HepG2 (cell line): ENCODE measurements around the gene CABLES2. TPM values are rescaled to one million over a fixed set of nuclear protein-coding genes. Genes with fewer than 3 reads are reported as not detected.
A peak's percentile ranks its signal among the peaks of the same experiment; 100 is the strongest.

Experiments
- ELF3 ChIP-seq: IDR thresholded peaks from 2 replicates; pipeline ENCODE4 v1.6.1; 2016; ENCODE audit warnings: missing genetic modification reagents, missing compliant biosample characterization
- FOXO1 ChIP-seq: sonication (generic); formaldehyde crosslinking; IDR thresholded peaks from 2 replicates; pipeline ENCODE4 v1.4.0; 2020; ENCODE audit warnings: missing genetic modification reagents
- GTF2F1 ChIP-seq: fragments of 150-350 bp; IDR thresholded peaks from 2 replicates; pipeline ENCODE4 v1.6.1; 2014; ENCODE audit warnings: low read length
- HNF4G ChIP-seq, 2 experiments: sonication (generic) in 1 of 2; formaldehyde crosslinking in 1 of 2; IDR thresholded peaks; 2 replicates each; pipeline versions ENCODE4 v1.4.0 to v1.6.1; 2011 to 2020; ENCODE audit warnings: borderline replicate concordance in 2 of 2, low read depth in 2 of 2, mild to moderate bottlenecking in 2 of 2, low read length in 1 of 2, missing genetic modification reagents in 1 of 2, moderate library complexity in 1 of 2
- NRL ChIP-seq: sonication (generic); formaldehyde crosslinking; IDR thresholded peaks from 2 replicates; pipeline ENCODE4 v1.5.0; 2020; ENCODE audit warnings: missing genetic modification reagents, mild to moderate bottlenecking, moderate library complexity, borderline replicate concordance
- SAP130 ChIP-seq: IDR thresholded peaks from 2 replicates; pipeline ENCODE4 v1.6.1; 2016; ENCODE audit warnings: low read depth
- SIN3A ChIP-seq: IDR thresholded peaks from 2 replicates; pipeline ENCODE4 v1.6.1; 2011; ENCODE audit warnings: low read depth, mild to moderate bottlenecking, control low read depth, low read length, borderline replicate concordance
- SP5 ChIP-seq: IDR thresholded peaks from 2 replicates; pipeline ENCODE4 v1.6.1; 2016; ENCODE audit warnings: low read depth, borderline replicate concordance
- TAF1 ChIP-seq: sonication (generic); formaldehyde crosslinking; IDR thresholded peaks from 2 replicates; pipeline ENCODE4 v1.4.0; 2020; ENCODE audit warnings: missing genetic modification reagents
- ZEB1 ChIP-seq: IDR thresholded peaks from 2 replicates; pipeline ENCODE4 v1.6.1; 2012; ENCODE audit warnings: mild to moderate bottlenecking, low read depth, inconsistent platforms; ENCODE audit not compliant: insufficient replicate concordance
- polyA plus RNA-seq, 8 experiments: library from polyadenylated mRNA; depleted of rRNA in 3 of 8; stranded (reverse) in 7 of 8; unstranded in 1 of 8; fragments of >200 nt; fragmentation: Illumina TruSeq in 4 of 8; extraction: Trizol in 4 of 8; gene quantifications; 2 replicates each; pipeline versions ENCODE4 v1.2.1 to v1.2.3, GENCODE V29; 2011 to 2016; ENCODE audit warnings: low read depth in 4 of 8, missing spikeins in 1 of 8, mixed read lengths in 1 of 8; ENCODE audit not compliant: insufficient read depth in 1 of 8
- total RNA-seq, 5 experiments: library from RNA; depleted of rRNA; stranded (reverse); fragments of >200 nt; fragmentation: Illumina TruSeq; extraction: Trizol; gene quantifications; 2 replicates each; pipeline ENCODE4 v1.2.3, GENCODE V29; 2016; ENCODE audit warnings: low read depth in 1 of 5
- TF ChIP-seq, protein P1 (sequence below): sonication (generic); formaldehyde crosslinking; IDR thresholded peaks from 2 replicates; pipeline ENCODE4 v1.4.0; 2020; ENCODE audit warnings: mild to moderate bottlenecking, missing genetic modification reagents
- TF ChIP-seq, protein P2 (sequence below): sonication (generic); formaldehyde crosslinking; IDR thresholded peaks from 2 replicates; pipeline ENCODE4 v1.5.0; 2020; ENCODE audit warnings: missing genetic modification reagents, mild to moderate bottlenecking, borderline replicate concordance
- TF ChIP-seq, protein P3 (sequence below): IDR thresholded peaks from 2 replicates; pipeline ENCODE4 v1.6.1; 2016
- TF ChIP-seq, protein P4 (sequence below): sonication (generic); formaldehyde crosslinking; IDR thresholded peaks from 2 replicates; pipeline ENCODE4 v1.4.0; 2020; ENCODE audit warnings: missing genetic modification reagents
- TF ChIP-seq, protein P5 (sequence below): sonication (generic); formaldehyde crosslinking; IDR thresholded peaks from 2 replicates; pipeline ENCODE4 v1.4.0; 2020; ENCODE audit warnings: missing genetic modification reagents, borderline replicate concordance

Gene CABLES2
- total and polyA plus RNA-seq, 2 of the 13 experiments (the other 11 are each of a cell fraction or from before 2014, with no cell fraction given): 5.2 to 9.7 TPM

DNA sequence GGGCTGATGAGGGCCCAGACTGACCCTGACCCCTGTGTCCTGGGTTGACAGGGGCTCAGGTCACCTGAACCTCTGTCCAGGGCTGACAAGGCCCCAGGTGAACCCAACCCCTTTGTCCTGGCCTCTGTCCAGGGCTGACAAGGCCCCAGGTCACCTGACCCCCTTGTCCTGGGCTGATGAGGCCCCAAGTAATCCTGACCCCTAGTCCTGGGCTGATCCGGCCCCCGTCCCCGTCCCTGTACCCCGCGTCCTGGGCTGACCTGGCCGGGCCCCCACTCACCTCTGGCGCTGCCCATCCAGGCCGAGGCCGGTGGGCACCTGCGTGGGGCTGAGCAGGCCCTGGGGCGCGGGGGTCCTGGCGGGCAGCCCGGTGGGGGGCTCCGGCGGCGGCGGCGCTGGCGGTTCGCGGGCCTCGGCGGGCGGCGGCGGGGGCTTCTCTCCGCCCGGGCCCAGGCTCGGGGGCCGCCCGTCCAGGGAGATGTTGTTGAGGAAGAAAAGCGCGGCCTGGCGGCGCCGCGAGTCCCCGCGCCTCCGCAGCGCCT lies 379 bp downstream of the CABLES2 start (continued):
- TF ChIP-seq ZEB1: peak; percentile 58
- TF ChIP-seq ELF3 (CRISPR knock-in tag): 0 out of 2 replicates have a peak, but pooled peaks have one; percentile 16
- 0 out of 2 replicates have a peak, but pooled peaks have one; percentile 22 for TF ChIP-seq HNF4G (IDR thresholded peaks at IDR 0.05; ENCODE audit: borderline replicate concordance, low read depth, low read length)
- peak; percentile 38; the same call in 1 of the 2 replicates for TF ChIP-seq HNF4G (CRISPR knock-in tag; IDR thresholded peaks at IDR 0.05; ENCODE audit: borderline replicate concordance, low read depth)
- peak; percentile 68; the same call in 1 of the 2 replicates for TF ChIP-seq NRL (CRISPR knock-in tag)
- TF ChIP-seq, protein P1, sequence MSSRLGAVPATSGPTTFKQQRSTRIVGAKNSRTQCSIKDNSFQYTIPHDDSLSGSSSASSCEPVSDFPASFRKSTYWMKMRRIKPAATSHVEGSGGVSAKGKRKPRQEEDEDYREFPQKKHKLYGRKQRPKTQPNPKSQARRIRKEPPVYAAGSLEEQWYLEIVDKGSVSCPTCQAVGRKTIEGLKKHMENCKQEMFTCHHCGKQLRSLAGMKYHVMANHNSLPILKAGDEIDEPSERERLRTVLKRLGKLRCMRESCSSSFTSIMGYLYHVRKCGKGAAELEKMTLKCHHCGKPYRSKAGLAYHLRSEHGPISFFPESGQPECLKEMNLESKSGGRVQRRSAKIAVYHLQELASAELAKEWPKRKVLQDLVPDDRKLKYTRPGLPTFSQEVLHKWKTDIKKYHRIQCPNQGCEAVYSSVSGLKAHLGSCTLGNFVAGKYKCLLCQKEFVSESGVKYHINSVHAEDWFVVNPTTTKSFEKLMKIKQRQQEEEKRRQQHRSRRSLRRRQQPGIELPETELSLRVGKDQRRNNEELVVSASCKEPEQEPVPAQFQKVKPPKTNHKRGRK: peak; percentile 66; the same call in 1 of the 2 replicates
- TF ChIP-seq, protein P2, sequence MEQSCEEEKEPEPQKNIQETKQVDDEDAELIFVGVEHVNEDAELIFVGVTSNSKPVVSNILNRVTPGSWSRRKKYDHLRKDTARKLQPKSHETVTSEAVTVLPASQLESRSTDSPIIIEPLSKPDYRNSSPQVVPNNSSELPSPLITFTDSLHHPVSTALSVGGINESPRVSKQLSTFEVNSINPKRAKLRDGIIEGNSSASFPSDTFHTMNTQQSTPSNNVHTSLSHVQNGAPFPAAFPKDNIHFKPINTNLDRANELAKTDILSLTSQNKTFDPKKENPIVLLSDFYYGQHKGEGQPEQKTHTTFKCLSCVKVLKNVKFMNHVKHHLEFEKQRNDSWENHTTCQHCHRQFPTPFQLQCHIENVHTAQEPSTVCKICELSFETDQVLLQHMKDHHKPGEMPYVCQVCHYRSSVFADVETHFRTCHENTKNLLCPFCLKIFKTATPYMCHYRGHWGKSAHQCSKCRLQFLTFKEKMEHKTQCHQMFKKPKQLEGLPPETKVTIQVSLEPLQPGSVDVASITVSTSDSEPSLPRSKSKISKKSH (CRISPR knock-in tag): peak; percentile 26; the same call in 1 of the 2 replicates
- TF ChIP-seq, protein P3, sequence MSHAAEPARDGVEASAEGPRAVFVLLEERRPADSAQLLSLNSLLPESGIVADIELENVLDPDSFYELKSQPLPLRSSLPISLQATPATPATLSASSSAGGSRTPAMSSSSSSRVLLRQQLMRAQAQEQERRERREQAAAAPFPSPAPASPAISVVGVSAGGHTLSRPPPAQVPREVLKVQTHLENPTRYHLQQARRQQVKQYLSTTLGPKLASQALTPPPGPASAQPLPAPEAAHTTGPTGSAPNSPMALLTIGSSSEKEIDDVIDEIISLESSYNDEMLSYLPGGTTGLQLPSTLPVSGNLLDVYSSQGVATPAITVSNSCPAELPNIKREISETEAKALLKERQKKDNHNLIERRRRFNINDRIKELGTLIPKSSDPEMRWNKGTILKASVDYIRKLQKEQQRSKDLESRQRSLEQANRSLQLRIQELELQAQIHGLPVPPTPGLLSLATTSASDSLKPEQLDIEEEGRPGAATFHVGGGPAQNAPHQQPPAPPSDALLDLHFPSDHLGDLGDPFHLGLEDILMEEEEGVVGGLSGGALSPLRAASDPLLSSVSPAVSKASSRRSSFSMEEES (CRISPR knock-in tag): peak; percentile 63; the same call in 1 of the 2 replicates
- peak; percentile 50; the same call in 1 of the 2 replicates for TF ChIP-seq SP5 (CRISPR knock-in tag)
- TF ChIP-seq, protein P4, sequence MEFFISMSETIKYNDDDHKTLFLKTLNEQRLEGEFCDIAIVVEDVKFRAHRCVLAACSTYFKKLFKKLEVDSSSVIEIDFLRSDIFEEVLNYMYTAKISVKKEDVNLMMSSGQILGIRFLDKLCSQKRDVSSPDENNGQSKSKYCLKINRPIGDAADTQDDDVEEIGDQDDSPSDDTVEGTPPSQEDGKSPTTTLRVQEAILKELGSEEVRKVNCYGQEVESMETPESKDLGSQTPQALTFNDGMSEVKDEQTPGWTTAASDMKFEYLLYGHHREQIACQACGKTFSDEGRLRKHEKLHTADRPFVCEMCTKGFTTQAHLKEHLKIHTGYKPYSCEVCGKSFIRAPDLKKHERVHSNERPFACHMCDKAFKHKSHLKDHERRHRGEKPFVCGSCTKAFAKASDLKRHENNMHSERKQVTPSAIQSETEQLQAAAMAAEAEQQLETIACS: peak; percentile 47; the same call in 1 of the 2 replicates
- peak; percentile 43; the same call in 1 of the 2 replicates for TF ChIP-seq SAP130 (CRISPR knock-in tag)
- TF ChIP-seq FOXO1: 0 out of 2 replicates have a peak, but pooled peaks have one; percentile 9
- TF ChIP-seq TAF1 (CRISPR knock-in tag): no peak
- TF ChIP-seq GTF2F1: no peak
- TF ChIP-seq, protein P5, sequence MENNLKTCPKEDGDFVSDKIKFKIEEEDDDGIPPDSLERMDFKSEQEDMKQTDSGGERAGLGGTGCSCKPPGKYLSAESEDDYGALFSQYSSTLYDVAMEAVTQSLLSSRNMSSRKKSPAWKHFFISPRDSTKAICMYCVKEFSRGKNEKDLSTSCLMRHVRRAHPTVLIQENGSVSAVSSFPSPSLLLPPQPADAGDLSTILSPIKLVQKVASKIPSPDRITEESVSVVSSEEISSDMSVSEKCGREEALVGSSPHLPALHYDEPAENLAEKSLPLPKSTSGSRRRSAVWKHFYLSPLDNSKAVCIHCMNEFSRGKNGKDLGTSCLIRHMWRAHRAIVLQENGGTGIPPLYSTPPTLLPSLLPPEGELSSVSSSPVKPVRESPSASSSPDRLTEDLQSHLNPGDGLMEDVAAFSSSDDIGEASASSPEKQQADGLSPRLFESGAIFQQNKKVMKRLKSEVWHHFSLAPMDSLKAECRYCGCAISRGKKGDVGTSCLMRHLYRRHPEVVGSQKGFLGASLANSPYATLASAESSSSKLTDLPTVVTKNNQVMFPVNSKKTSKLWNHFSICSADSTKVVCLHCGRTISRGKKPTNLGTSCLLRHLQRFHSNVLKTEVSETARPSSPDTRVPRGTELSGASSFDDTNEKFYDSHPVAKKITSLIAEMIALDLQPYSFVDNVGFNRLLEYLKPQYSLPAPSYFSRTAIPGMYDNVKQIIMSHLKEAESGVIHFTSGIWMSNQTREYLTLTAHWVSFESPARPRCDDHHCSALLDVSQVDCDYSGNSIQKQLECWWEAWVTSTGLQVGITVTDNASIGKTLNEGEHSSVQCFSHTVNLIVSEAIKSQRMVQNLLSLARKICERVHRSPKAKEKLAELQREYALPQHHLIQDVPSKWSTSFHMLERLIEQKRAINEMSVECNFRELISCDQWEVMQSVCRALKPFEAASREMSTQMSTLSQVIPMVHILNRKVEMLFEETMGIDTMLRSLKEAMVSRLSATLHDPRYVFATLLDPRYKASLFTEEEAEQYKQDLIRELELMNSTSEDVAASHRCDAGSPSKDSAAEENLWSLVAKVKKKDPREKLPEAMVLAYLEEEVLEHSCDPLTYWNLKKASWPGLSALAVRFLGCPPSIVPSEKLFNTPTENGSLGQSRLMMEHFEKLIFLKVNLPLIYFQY (CRISPR knock-in tag): peak; percentile 75; the same call in 1 of the 2 replicates
- TF ChIP-seq SIN3A: no peak
